ENCODE results near the gene SORL1. TPM values are rescaled to one million over a fixed set of nuclear protein-coding genes. Genes with fewer than 3 reads are reported as not detected.

Gene SORL1
- total RNA-seq, 1 donor from 2014 or later = 13.8 TPM

DNA sequence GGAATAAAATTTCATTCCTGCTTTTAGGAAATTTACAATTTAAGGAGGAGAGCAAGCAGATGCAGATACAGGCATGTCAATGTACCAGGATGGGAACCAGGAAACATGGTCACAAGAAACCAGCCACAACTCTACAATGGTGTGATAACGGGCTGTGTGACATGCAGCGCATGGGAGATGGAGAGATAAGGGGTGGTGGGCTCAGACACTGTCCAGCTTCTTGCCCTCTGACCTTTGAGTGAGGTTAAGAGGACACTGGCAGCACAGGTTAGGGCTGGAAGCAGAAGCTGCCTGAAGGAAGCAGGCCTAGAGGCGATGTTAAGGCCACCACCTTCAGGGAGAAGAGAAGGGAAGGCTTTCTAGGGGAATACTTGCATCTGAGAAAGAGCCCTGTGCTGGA is 3.0 kb downstream of the SORL1 start:
- Mint-ChIP-seq H3K9me3 (no peaks in the 10 kb centered on the region), H3K27me3 (ENCODE audit: low read depth) (peaks cover 34% of the 10 kb centered on the region)

DNA sequence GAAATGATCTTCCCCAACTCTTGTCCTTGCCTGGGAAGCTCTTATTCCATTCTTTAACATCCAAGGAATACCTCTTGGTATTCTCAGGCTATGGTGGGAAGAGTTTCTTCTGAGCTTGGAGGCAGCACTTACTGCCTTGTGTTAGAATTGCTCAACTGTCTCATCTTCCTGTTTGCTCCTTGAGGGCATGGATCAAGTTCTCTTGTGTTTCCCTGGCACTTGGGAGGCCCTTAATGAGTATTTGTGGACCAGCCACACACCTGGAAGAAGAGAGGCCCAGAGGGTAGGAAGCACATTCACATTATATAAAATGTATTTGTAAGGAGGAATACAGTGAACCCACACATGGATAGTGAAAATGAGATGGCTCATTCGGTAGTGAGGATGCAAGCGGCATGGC is 4.0 kb downstream of the SORL1 start:
- Mint-ChIP-seq H3K4me3 (no peak overlapping the region), H3K9me3 (no peaks in the 10 kb centered on the region), H3K27ac (ENCODE audit: unreplicated experiment) (no peak overlapping the region), H3K4me1 (peaks cover 24% of the 10 kb centered on the region), H3K36me3 (ENCODE audit: low read depth) (no peaks in the 10 kb centered on the region), H3K27me3 (ENCODE audit: low read depth) (peaks cover 25% of the 10 kb centered on the region)
- TF ChIP-seq, protein P1, sequence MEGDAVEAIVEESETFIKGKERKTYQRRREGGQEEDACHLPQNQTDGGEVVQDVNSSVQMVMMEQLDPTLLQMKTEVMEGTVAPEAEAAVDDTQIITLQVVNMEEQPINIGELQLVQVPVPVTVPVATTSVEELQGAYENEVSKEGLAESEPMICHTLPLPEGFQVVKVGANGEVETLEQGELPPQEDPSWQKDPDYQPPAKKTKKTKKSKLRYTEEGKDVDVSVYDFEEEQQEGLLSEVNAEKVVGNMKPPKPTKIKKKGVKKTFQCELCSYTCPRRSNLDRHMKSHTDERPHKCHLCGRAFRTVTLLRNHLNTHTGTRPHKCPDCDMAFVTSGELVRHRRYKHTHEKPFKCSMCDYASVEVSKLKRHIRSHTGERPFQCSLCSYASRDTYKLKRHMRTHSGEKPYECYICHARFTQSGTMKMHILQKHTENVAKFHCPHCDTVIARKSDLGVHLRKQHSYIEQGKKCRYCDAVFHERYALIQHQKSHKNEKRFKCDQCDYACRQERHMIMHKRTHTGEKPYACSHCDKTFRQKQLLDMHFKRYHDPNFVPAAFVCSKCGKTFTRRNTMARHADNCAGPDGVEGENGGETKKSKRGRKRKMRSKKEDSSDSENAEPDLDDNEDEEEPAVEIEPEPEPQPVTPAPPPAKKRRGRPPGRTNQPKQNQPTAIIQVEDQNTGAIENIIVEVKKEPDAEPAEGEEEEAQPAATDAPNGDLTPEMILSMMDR (conservative IDR thresholded peaks at IDR 0.05) = no peak
- no peak for DNase-seq (ENCODE audit: low read depth, low spot score)

More for the DNA sequence above, 3.0 kb downstream of the SORL1 start:
- Mint-ChIP-seq H3K4me1 (peaks cover 24% of the 10 kb centered on the region), H3K36me3 (ENCODE audit: low read depth) (no peaks in the 10 kb centered on the region), H3K27ac (ENCODE audit: unreplicated experiment) (no peak overlapping the region), H3K4me3 (peak overlapping the region; percentile 93)
- TF ChIP-seq, protein P1 (conservative IDR thresholded peaks at IDR 0.05) = no peak
- DNase-seq (ENCODE audit: low read depth, low spot score) = no peak

DNA sequence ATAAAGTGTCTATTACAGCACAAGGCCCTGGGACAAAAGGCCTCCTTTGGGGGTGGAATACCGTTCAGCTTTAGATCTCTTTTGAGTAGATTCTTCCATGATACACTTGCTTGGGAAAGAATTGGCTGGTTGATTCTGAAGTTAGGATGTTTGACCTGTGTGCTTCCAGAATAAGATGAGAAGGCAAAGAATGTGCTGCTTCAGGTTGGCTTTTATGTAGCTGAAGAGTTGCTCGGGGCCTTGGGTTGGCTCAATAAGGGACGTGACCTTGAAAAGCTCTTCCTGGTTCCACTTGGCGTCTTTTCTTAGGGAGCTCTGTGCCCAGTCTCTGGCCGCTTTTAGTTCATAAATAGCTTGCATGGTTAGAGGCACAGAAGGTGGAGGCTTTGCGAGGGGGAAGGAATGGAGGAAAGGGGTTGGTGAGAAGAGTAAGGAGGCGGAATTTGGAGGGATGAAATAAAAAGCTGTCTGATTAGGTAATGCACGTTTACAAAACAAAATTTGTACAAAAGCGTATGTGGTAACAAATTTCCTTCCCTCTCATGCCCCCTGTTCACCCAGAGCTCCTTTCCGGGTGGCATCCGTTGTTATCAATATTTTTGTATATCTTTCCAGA is 4.8 kb downstream of the SORL1 start:
- Mint-ChIP-seq H3K4me1 (peaks cover 19% of the 10 kb centered on the region), H3K27me3 (ENCODE audit: low read depth) (peaks cover 19% of the 10 kb centered on the region), H3K4me3 (no peak overlapping the region), H3K9me3 (no peaks in the 10 kb centered on the region), H3K36me3 (ENCODE audit: low read depth) (no peaks in the 10 kb centered on the region), H3K27ac (ENCODE audit: unreplicated experiment) (no peak overlapping the region)
- DNase-seq (ENCODE audit: low read depth, low spot score) = no peak
- TF ChIP-seq, protein P1 (conservative IDR thresholded peaks at IDR 0.05) = no peak

DNA sequence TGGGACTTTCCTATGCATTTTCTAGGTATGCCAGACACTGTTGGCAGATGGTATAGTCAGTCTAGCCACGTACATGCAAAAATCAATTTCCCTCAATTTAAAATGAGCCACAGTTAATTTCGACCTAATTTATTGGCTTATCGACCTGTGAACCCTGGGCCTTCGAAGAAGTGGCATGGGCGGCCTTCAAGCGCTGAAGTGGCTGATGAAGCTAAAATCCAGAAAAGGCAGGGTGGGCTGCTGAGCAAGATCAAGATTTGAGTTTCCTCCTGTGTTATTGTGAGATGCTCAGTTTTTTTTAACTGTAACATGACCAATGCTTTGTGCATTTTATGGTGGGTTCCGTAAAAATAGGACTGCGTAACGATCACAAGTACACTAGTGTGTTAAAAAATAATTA is 6.4 kb downstream of the SORL1 start:
- Mint-ChIP-seq H3K4me1 (peaks cover 9% of the 10 kb centered on the region), H3K4me3 (no peak overlapping the region), H3K27ac (ENCODE audit: unreplicated experiment) (no peak overlapping the region), H3K36me3 (ENCODE audit: low read depth) (no peaks in the 10 kb centered on the region), H3K27me3 (ENCODE audit: low read depth) (peaks cover 10% of the 10 kb centered on the region), H3K9me3 (no peaks in the 10 kb centered on the region)
- no peak for DNase-seq (ENCODE audit: low read depth, low spot score)
- TF ChIP-seq, protein P1 (conservative IDR thresholded peaks at IDR 0.05) = no peak

DNA sequence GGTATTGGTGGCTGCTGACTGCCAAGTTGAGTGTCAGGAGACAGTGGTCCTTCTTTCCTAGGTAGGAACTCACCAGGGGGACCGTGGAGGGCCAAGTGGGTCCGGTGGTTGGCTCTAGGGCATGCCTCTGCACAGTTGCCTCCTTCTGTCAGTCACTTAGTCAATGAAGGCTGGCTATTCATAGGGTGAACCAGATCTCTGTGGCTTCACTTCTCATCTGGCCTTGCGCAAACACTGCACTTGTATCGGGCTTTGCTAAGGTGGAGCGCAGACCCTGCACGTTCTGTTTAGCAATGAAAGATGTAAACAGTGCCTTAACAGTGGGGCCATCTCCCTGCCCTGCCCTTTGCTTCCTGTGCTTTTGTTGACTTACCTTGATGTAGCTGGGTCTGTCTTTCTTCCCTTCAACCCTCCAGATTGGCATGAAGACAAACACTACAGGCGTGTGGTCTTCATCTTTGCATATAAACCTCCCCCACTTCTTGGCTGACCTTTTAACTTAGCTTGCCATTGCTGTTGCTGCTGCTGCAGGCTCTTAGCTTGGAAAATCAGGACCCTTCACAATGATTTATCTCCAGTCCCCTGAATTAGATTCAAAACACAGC is 7.4 kb downstream of the SORL1 start:
- DNase-seq (ENCODE audit: low read depth, low spot score) = no peak
- Mint-ChIP-seq H3K4me3 (no peak overlapping the region), H3K4me1 (peaks cover 6% of the 10 kb centered on the region), H3K9me3 (no peaks in the 10 kb centered on the region), H3K27ac (ENCODE audit: unreplicated experiment) (no peak overlapping the region), H3K36me3 (ENCODE audit: low read depth) (no peaks in the 10 kb centered on the region), H3K27me3 (ENCODE audit: low read depth) (peaks cover 3% of the 10 kb centered on the region)
- TF ChIP-seq, protein P1 (conservative IDR thresholded peaks at IDR 0.05) = no peak

Measured in neural crest cell (in vitro differentiated cells).